ENCODE results near the gene ARHGDIB.

DNA sequence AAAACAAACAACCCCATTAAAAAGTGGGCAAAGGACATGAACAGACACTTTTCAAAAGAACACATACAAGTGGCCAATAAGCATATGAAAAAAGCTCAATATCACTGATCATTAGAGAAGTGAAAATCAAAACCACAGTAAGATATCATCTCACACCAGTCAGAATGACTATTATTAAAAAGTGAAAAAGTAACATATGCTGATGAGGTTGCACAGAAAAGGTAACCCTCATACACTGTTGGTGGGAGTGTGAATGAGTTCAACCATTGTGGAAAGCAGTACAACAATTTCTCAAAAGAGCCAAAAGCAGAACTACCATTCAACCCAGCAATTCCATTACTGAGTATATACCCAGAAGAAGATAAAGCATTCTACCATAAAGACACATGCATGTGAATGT is 29.7 kb upstream of the ARHGDIB start:
- TF ChIP-seq, protein P1, sequence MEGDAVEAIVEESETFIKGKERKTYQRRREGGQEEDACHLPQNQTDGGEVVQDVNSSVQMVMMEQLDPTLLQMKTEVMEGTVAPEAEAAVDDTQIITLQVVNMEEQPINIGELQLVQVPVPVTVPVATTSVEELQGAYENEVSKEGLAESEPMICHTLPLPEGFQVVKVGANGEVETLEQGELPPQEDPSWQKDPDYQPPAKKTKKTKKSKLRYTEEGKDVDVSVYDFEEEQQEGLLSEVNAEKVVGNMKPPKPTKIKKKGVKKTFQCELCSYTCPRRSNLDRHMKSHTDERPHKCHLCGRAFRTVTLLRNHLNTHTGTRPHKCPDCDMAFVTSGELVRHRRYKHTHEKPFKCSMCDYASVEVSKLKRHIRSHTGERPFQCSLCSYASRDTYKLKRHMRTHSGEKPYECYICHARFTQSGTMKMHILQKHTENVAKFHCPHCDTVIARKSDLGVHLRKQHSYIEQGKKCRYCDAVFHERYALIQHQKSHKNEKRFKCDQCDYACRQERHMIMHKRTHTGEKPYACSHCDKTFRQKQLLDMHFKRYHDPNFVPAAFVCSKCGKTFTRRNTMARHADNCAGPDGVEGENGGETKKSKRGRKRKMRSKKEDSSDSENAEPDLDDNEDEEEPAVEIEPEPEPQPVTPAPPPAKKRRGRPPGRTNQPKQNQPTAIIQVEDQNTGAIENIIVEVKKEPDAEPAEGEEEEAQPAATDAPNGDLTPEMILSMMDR (IDR thresholded peaks at IDR 0.05), result no peak
- TF ChIP-seq POLR2A (IDR thresholded peaks at IDR 0.05), result no peak
- no peak for TF ChIP-seq POLR2AphosphoS5 (IDR thresholded peaks at IDR 0.05)
